Activated B cell treated with CpG ODN at 0.5 μM for 24 hours (primary cell): ENCODE results near the gene ATE1. TPM values are rescaled to one million over a fixed set of nuclear protein-coding genes. Genes with fewer than 3 reads are reported as not detected.

ENCODE experiments used
- ATAC-seq: fragments of 200-7000 bp; cut with Tn5 transposase; one replicate; pipeline ENCODE4 v1.10.0; 2021; ENCODE audit warnings: low read depth, mild to moderate bottlenecking, moderate library complexity
- CTCF ChIA-PET: fragments of 350-600 bp; sonication (Branson Sonifier 250); formaldehyde crosslinking; loops from one replicate; lab custom pipeline; 2021; ENCODE audit warnings: antibody characterized with exemption; lab: Charles Lee
- POLR2A ChIA-PET: fragments of 350-600 bp; sonication (Branson Sonifier 250); formaldehyde crosslinking; loops from one replicate; lab custom pipeline; 2021; ENCODE audit warnings: antibody characterized with exemption; lab: Charles Lee
- DNase-seq: peaks from one replicate; pipeline ENCODE4 v3.0.0; 2022
- H3K27ac Mint-ChIP-seq: one replicate; pipeline ENCODE4 v1.8.0; 2020; ENCODE audit warnings: mixed read lengths
- H3K27me3 Mint-ChIP-seq: one replicate; pipeline ENCODE4 v1.8.0; 2021; ENCODE audit warnings: mixed read lengths
- H3K36me3 Mint-ChIP-seq: one replicate; pipeline ENCODE4 v1.8.0; 2021; ENCODE audit warnings: low read depth, mixed read lengths
- H3K4me1 Mint-ChIP-seq: one replicate; pipeline ENCODE4 v1.8.0; 2021; ENCODE audit warnings: mixed read lengths
- H3K4me3 Mint-ChIP-seq: one replicate; pipeline ENCODE4 v1.8.0; 2020; ENCODE audit warnings: mild to moderate bottlenecking, mixed read lengths
- H3K9me3 Mint-ChIP-seq: one replicate; pipeline ENCODE4 v1.8.0; 2020; ENCODE audit warnings: mixed read lengths
- CTCF ChIP-seq: fragments of 200-600 bp; IDR thresholded peaks from one replicate; pipeline ENCODE4 v1.8.0; 2022; ENCODE audit warnings: antibody characterized with exemption, mild to moderate bottlenecking
- intact Hi-C: fragments of 100-400 bp; cut with micrococcal nuclease; formaldehyde crosslinking; loops from one replicate; pipeline ENCODE4 v1.15.1; 2024
- total RNA-seq: library from RNA; stranded (reverse); gene quantifications from 2 replicates; pipeline ENCODE4 v1.2.3, GENCODE V29; 2022

ATE1 gene
- total RNA-seq, 1 donor from 2014 or later, result 31.0 TPM

DNA sequence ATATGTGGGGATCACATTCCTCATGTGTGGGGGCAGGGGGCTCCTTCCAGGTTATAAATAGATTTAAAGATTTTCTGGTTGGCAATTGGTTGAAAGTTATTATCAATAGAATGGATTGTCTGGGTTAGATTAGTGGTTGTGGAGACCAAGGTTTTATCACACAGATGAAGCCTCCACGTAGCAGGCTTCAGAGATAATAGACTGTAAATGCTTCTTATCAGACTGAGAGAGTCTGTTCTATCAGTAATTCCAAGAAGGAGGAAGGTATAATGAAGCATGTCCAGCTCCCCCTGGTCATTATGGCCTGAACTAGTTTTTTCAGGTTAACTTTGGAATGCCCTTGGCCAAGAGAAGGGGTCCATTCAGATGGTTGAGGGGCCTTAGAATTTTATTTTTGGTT lies 211.9 kb downstream of the ATE1 start:
- ChIA-PET POLR2A (no interaction called here), CTCF (no interaction called here)
- Mint-ChIP-seq H3K9me3 (peaks cover 9% of the 10 kb centered on the region), H3K4me3 (no peak overlapping the region), H3K27ac (no peak overlapping the region), H3K27me3 (no peaks in the 10 kb centered on the region), H3K36me3 (no peaks in the 10 kb centered on the region), H3K4me1 (no peaks in the 10 kb centered on the region)
- ATAC-seq (no peak), DNase-seq (no peak)
- intact Hi-C loops, result no loop called here
- TF ChIP-seq CTCF, result no peak

DNA sequence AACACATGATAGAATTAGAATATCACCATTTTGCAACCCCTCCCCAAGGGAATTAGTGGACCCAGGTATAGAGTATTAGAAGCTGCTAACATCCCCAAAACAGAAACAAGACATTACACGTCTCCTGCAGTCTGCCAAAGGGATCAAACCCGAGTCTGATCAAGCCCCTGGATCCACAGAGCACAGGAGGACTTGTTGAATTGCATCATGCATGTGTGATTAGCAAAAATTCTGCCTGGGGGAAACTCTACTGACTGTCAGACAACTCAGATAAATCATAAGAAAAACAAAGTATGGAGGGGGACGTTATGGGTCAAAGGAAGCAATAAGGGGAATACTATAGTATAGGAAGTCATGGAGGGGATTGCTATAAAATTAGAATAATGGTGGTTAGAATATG lies 212.8 kb downstream of the ATE1 start:
- POLR2A ChIA-PET, result no interaction called here
- no peak overlapping the region for H3K27ac Mint-ChIP-seq

GRCh38 chr10:121713486-121713885 lies 214.3 kb downstream of the ATE1 start:
- no peak for TF ChIP-seq CTCF
- Mint-ChIP-seq H3K27ac (no peak overlapping the region), H3K27me3 (peaks cover 7% of the 10 kb centered on the region), H3K4me3 (no peak overlapping the region), H3K36me3 (no peaks in the 10 kb centered on the region), H3K4me1 (no peaks in the 10 kb centered on the region), H3K9me3 (peaks cover 5% of the 10 kb centered on the region)
- DNase-seq (no peak), ATAC-seq (no peak)
- ChIA-PET POLR2A (no interaction called here), CTCF (no interaction called here)
- intact Hi-C loops, result no loop called here

More for the DNA sequence above, 212.8 kb downstream of the ATE1 start:
- intact Hi-C loops, result no loop called here
- DNase-seq, result no peak
- Mint-ChIP-seq H3K27me3 (peaks cover 2% of the 10 kb centered on the region), H3K4me1 (no peaks in the 10 kb centered on the region), H3K4me3 (no peak overlapping the region), H3K9me3 (peaks cover 6% of the 10 kb centered on the region), H3K36me3 (no peaks in the 10 kb centered on the region)
- CTCF ChIA-PET, result no interaction called here
- no peak for TF ChIP-seq CTCF
- no peak for ATAC-seq

DNA sequence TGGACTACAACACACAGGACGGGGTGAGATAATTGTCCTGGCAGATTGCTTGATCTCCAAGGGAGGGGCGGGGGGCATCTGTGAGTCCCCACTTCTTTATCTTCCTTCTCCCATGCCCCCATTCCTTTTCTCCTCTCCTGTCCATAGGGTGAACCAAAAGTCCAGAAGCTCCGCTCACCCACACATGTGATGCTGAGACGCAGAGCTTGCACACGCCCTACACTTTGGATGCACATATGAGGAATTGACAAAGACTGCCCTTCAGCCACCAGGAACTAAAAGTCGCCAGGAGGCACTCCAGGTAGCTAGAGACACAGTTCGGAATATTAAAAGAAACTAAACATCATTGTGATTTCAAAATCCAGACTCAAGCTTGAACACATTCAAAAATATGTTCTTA lies 216.9 kb downstream of the ATE1 start:
- no peak for TF ChIP-seq CTCF
- peaks cover 3% of the 10 kb centered on the region for H3K9me3 Mint-ChIP-seq
- no peaks in the 10 kb centered on the region for H3K4me1 Mint-ChIP-seq
- CTCF ChIA-PET, result no interaction called here
- H3K27ac Mint-ChIP-seq, result no peak overlapping the region
- intact Hi-C loops, result no loop called here
- POLR2A ChIA-PET, result no interaction called here
- H3K27me3 Mint-ChIP-seq, result peaks cover 8% of the 10 kb centered on the region
- no peak overlapping the region for H3K4me3 Mint-ChIP-seq
- DNase-seq (no peak), ATAC-seq (no peak)
- no peaks in the 10 kb centered on the region for H3K36me3 Mint-ChIP-seq

DNA sequence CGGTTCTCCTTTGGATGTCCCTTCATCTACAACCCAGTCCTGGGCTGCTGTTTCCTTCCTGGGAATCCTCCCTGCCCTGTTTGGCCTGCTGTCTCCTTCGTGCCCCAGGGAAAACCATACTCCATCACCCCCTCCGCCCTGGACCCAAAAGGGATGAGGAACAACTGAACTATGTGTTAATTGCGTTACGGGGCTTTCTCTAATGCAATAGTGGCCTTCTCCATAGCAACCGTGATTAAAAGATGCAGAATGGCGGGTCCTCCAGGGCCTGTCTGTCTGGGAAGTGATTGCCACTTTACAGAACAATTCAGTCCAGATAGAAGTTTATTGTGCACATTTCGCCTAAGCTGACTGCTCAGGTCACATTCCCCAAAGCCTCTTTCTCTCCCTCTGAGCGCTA lies 217.6 kb downstream of the ATE1 start:
- DNase-seq (no peak), ATAC-seq (no peak)
- no peak for TF ChIP-seq CTCF
- Mint-ChIP-seq H3K4me3 (no peak overlapping the region), H3K27ac (no peak overlapping the region), H3K4me1 (no peaks in the 10 kb centered on the region), H3K27me3 (peaks cover 8% of the 10 kb centered on the region), H3K36me3 (no peaks in the 10 kb centered on the region), H3K9me3 (peaks cover 3% of the 10 kb centered on the region)
- intact Hi-C loops, result no loop called here
- ChIA-PET CTCF (no interaction called here), POLR2A (no interaction called here)
